Esophagus muscularis mucosa (tissue), 3 donors: Measurements from ENCODE around the gene DOCK1.

Source experiments
- POLR2A ChIP-seq: fragments of 450-650 bp; IDR thresholded peaks from one replicate; pipeline ENCODE4 v1.6.1; 2017; ENCODE audit warnings: antibody characterized with exemption, moderate library complexity, mild to moderate bottlenecking, low read depth
- POLR2AphosphoS5 ChIP-seq, 2 donors: sonication (generic); formaldehyde crosslinking; IDR thresholded peaks; one replicate each; pipeline ENCODE4 v1.6.1; 2017; ENCODE audit warnings: antibody characterized with exemption in 2 of 2
- TF ChIP-seq, protein P1 (sequence below), 3 experiments: fragments of 200-600 bp in 2 of 3; fragments of 450-650 bp in 1 of 3; sonication (generic) in 2 of 3; IDR thresholded peaks; one replicate each; pipeline ENCODE4 v1.5.1; 2017 to 2019; ENCODE audit warnings: antibody characterized with exemption in 3 of 3, mild to moderate bottlenecking in 2 of 3, moderate library complexity in 1 of 3

- TF ChIP-seq, protein P1, sequence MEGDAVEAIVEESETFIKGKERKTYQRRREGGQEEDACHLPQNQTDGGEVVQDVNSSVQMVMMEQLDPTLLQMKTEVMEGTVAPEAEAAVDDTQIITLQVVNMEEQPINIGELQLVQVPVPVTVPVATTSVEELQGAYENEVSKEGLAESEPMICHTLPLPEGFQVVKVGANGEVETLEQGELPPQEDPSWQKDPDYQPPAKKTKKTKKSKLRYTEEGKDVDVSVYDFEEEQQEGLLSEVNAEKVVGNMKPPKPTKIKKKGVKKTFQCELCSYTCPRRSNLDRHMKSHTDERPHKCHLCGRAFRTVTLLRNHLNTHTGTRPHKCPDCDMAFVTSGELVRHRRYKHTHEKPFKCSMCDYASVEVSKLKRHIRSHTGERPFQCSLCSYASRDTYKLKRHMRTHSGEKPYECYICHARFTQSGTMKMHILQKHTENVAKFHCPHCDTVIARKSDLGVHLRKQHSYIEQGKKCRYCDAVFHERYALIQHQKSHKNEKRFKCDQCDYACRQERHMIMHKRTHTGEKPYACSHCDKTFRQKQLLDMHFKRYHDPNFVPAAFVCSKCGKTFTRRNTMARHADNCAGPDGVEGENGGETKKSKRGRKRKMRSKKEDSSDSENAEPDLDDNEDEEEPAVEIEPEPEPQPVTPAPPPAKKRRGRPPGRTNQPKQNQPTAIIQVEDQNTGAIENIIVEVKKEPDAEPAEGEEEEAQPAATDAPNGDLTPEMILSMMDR (IDR thresholded peaks at IDR 0.05) = no peak
- TF ChIP-seq POLR2AphosphoS5 (IDR thresholded peaks at IDR 0.05) = no peak
- no peak for TF ChIP-seq POLR2A
Measured at GRCh38 chr10:127313996-127314700, 408.9 kb downstream of the DOCK1 start.
